ENCODE results near the gene ACOT2. TPM values are rescaled to one million over a fixed set of nuclear protein-coding genes. Genes with fewer than 3 reads are reported as not detected.
A peak's percentile ranks its signal among the peaks of the same experiment; 100 is the strongest.
"Not testable (repeated sequence)": the region's sequence is repeated elsewhere in the genome, so short reads cannot be mapped to it uniquely, and the experiment has no call there.

The ACOT2 gene, protein sequence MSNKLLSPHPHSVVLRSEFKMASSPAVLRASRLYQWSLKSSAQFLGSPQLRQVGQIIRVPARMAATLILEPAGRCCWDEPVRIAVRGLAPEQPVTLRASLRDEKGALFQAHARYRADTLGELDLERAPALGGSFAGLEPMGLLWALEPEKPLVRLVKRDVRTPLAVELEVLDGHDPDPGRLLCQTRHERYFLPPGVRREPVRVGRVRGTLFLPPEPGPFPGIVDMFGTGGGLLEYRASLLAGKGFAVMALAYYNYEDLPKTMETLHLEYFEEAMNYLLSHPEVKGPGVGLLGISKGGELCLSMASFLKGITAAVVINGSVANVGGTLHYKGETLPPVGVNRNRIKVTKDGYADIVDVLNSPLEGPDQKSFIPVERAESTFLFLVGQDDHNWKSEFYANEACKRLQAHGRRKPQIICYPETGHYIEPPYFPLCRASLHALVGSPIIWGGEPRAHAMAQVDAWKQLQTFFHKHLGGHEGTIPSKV
- 6.2 and 6.4 TPM in 2 replicates for total RNA-seq

GRCh38 chr14:73569185-73569958 lies at the start of gene ACOT2:
ACOT2 (plus strand) TSS chr14:73569213; CDS start chr14:73569241, 28 bp downstream.
- peaks cover 31% of the 10 kb centered on the region for H3K4me1 Mint-ChIP-seq
- H3K27ac Mint-ChIP-seq, result peak within 1 kb of the TSS; percentile 98
- intact Hi-C loops (cut with micrococcal nuclease), result loop anchor here (1.0 to 10.0 kb wide), 4 partner anchors 45 to 317 kb away; partner anchors contain the start of genes ACOT6 and ZNF410
- peak within 1 kb of the TSS; percentile 93 for H3K4me3 Mint-ChIP-seq
- peaks cover 22% of the 10 kb centered on the region for H3K36me3 Mint-ChIP-seq (ENCODE audit: low read depth)
- peak; percentile 91 for DNase-seq
- not testable (repeated sequence) for H3K9me3 Mint-ChIP-seq, H3K27me3 Mint-ChIP-seq

DNA sequence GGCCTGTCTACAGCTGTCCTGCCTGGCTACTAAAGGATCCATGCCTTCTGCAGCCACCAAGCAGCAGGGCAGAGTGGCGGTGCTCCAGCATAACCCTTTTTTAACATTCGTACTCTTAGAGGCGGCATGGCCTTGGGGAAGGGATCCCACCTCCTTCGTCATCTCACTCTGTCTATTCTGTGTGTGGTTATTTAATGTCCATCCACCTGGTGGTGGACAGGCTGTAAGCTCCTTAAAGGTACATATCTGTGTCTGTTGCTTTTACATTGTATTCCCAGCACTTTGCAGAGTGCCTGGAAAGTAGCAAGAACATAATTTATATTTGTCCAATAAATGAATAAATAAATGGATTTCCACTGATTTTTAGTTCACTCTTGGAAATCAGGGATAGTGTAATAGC lies 47.8 kb upstream of the ACOT2 start:
- H3K27me3 Mint-ChIP-seq, result no peaks in the 10 kb centered on the region
- H3K27ac Mint-ChIP-seq, result no peak overlapping the region
- no peaks in the 10 kb centered on the region for H3K9me3 Mint-ChIP-seq
- H3K4me1 Mint-ChIP-seq, result no peaks in the 10 kb centered on the region
- no peak overlapping the region for H3K4me3 Mint-ChIP-seq
- H3K36me3 Mint-ChIP-seq (ENCODE audit: low read depth), result no peaks in the 10 kb centered on the region
- DNase-seq, result no peak
- intact Hi-C loops (cut with micrococcal nuclease), result no loop called here

DNA sequence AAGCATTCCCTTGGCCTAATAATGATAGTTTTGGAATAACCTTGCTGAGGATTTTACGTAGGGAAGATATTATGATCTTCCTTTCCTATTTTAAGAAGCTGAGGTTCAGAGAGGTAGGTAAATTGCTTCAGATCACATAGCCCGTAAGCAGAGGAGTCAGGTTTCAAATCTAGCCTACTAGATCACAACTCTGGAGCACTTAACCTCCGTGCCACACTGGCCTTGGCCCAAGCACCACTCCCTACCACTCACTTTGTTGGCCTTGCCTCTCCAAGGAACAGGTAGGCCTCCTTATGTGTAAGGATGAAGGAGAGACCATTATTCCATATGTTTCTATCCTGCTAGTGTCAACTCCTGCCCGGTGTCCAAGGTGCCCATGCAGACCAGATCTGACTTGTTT lies 44.5 kb upstream of the ACOT2 start:
- Mint-ChIP-seq H3K4me3 (no peak overlapping the region), H3K4me1 (no peaks in the 10 kb centered on the region), H3K9me3 (no peaks in the 10 kb centered on the region), H3K27ac (no peak overlapping the region), H3K36me3 (ENCODE audit: low read depth) (no peaks in the 10 kb centered on the region), H3K27me3 (peaks cover 2% of the 10 kb centered on the region)
- intact Hi-C loops (cut with micrococcal nuclease), result no loop called here
- DNase-seq, result no peak

DNA sequence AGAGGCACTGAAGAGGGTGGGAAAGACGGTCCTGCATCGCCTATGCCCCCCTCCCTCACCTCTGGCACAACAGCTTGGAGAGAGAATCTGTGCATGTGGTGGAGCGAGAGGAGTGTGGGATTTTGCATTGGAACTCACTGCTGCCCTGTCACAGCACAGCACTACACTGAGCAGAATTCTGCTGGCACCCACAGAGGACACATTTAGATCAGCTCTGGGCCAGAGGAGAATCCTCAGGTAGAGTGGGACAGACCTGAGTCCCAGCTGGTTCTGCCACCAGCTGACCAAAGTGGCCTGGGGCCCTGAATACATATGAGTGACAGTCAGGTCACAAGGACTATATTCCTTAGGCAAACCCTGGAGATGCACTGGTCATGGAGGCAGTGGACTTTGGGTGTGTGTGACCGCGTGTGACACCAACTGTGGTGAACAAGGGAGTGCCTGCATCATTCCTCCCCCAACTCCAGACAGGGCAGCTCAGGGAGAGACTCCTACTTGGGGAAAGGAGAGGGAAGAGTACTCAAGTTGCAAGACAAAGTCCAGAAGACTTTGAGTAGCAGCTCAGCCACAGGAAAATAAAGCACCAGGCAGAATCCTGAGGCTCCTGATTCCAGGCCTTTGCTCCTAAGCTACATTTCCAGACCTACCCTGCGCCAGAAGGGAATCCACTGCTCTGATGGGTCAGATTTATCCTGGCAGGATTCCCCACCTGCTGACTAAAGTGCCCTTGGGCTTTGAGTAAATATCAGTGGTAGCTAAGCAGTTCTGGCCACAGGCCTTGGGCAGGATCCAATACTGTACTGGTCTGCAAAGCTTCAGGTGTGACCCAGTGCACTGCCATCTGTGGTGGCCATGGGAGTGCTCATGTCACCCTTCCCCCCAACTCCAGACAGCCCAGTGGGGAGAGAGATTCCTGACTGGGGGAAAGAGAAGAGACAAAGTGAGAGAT lies 42.7 kb upstream of the ACOT2 start:
- no peaks in the 10 kb centered on the region for H3K4me1 Mint-ChIP-seq
- peaks cover 2% of the 10 kb centered on the region for H3K27me3 Mint-ChIP-seq
- no peaks in the 10 kb centered on the region for H3K36me3 Mint-ChIP-seq (ENCODE audit: low read depth)
- H3K27ac Mint-ChIP-seq, result no peak overlapping the region
- no peak for DNase-seq
- H3K9me3 Mint-ChIP-seq, result no peaks in the 10 kb centered on the region
- intact Hi-C loops (cut with micrococcal nuclease), result no loop called here
- H3K4me3 Mint-ChIP-seq, result no peak overlapping the region

- not testable (repeated sequence) for DNase-seq, H3K4me3 Mint-ChIP-seq, H3K4me1 Mint-ChIP-seq
Observed at GRCh38 chr14:73529356-73529755, 39.7 kb upstream of the ACOT2 start.

DNA sequence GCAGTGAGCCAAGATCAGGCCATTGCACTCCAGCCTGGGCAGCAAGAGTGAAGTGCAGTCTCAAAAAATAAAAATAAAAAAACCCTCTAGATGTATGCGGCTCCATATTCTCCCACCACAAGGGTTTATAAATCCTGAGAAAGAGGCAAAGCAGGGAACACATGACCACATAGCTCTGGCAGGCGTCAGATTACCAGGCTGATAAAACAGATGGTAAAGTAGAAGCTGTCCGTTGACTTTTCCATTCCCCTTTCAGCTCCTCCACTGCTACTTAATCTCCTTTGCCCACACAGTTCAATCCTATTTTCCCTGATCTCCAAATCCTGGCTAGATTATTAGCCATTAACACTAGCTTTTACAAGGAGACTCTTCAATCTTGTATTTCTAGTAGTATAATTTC lies 37.0 kb upstream of the ACOT2 start:
- H3K9me3 Mint-ChIP-seq; H3K36me3 Mint-ChIP-seq (ENCODE audit: low read depth); H3K27ac Mint-ChIP-seq; H3K4me3 Mint-ChIP-seq; H3K27me3 Mint-ChIP-seq; DNase-seq; intact Hi-C loops (cut with micrococcal nuclease); H3K4me1 Mint-ChIP-seq: not testable (repeated sequence)

More at GRCh38 chr14:73529356-73529755, 39.7 kb upstream of the ACOT2 start:
- not testable (repeated sequence) for H3K27me3 Mint-ChIP-seq; H3K9me3 Mint-ChIP-seq; H3K27ac Mint-ChIP-seq; H3K36me3 Mint-ChIP-seq (ENCODE audit: low read depth)
- intact Hi-C loops (cut with micrococcal nuclease), result loop anchor here (2.0 kb wide), 1 partner anchor 29 kb away; the partner anchor contains the start of gene HEATR4

GRCh38 chr14:73537244-73538045 lies 31.6 kb upstream of the ACOT2 start:
- DNase-seq; H3K4me1 Mint-ChIP-seq; intact Hi-C loops (cut with micrococcal nuclease); H3K27me3 Mint-ChIP-seq; H3K9me3 Mint-ChIP-seq; H3K36me3 Mint-ChIP-seq (ENCODE audit: low read depth); H3K27ac Mint-ChIP-seq: not testable (repeated sequence)
- peak overlapping the region; percentile 57 for H3K4me3 Mint-ChIP-seq

DNA sequence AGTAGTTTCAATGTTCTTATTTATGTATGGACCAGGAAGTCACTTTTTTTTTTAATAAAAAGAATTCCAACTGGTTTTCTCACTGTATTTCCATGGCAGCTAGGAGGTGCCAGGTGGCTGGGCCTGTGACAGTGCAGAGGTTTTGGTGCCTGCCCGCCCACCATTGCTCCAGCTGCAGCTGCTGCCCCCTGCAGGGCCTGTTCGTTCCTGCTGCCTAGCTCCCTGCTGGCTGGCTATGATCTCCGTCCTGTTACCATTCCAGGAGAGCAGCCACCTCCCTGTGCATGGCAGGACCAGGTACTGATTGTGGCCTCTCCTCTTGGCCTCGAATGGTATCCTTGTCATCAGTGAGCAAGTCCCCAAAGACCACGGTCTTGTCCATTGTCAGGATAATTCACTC lies 30.0 kb upstream of the ACOT2 start:
- DNase-seq, result peak; percentile 79
- H3K9me3 Mint-ChIP-seq; H3K36me3 Mint-ChIP-seq (ENCODE audit: low read depth); H3K27me3 Mint-ChIP-seq; intact Hi-C loops (cut with micrococcal nuclease); H3K4me1 Mint-ChIP-seq; H3K27ac Mint-ChIP-seq; H3K4me3 Mint-ChIP-seq: not testable (repeated sequence)

DNA sequence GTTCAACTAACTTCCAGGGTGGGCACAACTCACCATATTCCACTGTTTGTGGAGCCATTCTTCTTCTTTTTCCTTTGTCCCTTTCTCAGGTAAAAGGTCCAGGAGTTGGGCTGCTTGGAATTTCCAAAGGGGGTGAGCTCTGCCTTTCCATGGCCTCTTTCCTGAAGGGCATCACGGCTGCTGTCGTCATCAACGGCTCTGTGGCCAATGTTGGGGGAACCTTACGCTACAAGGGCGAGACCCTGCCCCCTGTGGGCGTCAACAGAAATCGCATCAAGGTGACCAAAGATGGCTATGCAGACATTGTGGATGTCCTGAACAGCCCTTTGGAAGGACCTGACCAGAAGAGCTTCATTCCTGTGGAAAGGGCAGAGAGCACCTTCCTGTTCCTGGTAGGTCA lies 26.1 kb upstream of the ACOT2 start:
- DNase-seq; H3K4me1 Mint-ChIP-seq; H3K27me3 Mint-ChIP-seq; H3K9me3 Mint-ChIP-seq; intact Hi-C loops (cut with micrococcal nuclease); H3K4me3 Mint-ChIP-seq; H3K27ac Mint-ChIP-seq; H3K36me3 Mint-ChIP-seq (ENCODE audit: low read depth): not testable (repeated sequence)

- H3K4me3 Mint-ChIP-seq; H3K36me3 Mint-ChIP-seq (ENCODE audit: low read depth); H3K4me1 Mint-ChIP-seq; H3K27me3 Mint-ChIP-seq; H3K9me3 Mint-ChIP-seq; H3K27ac Mint-ChIP-seq; intact Hi-C loops (cut with micrococcal nuclease); DNase-seq: not testable (repeated sequence)
Observed at GRCh38 chr14:73545353-73545752, 23.7 kb upstream of the ACOT2 start.

- H3K9me3 Mint-ChIP-seq; H3K27me3 Mint-ChIP-seq; DNase-seq; H3K27ac Mint-ChIP-seq; H3K4me3 Mint-ChIP-seq; intact Hi-C loops (cut with micrococcal nuclease); H3K4me1 Mint-ChIP-seq; H3K36me3 Mint-ChIP-seq (ENCODE audit: low read depth): not testable (repeated sequence)
Observed at GRCh38 chr14:73549097-73549496, 19.9 kb upstream of the ACOT2 start.

GRCh38 chr14:73549889-73550524 lies 19.0 kb upstream of the ACOT2 start:
- intact Hi-C loops (cut with micrococcal nuclease); H3K36me3 Mint-ChIP-seq (ENCODE audit: low read depth); H3K9me3 Mint-ChIP-seq; H3K27ac Mint-ChIP-seq; DNase-seq; H3K27me3 Mint-ChIP-seq; H3K4me1 Mint-ChIP-seq; H3K4me3 Mint-ChIP-seq: not testable (repeated sequence)

Measured in activated CD4-positive, alpha-beta T cell treated with anti-CD3 and anti-CD28 coated beads, Interleukin-2, amount 10 ng/mL, durations not matched to agents 24 days and 14 days (primary cell).